GM23248 (cell line): Measurements from ENCODE around the gene DNAJC1.

Source experiments
- EZH2 ChIP-seq: fragments of 200-600 bp; sonication (generic); IDR thresholded peaks from 2 replicates; pipeline ENCODE4 v1.6.1; 2018; ENCODE audit warnings: antibody characterized with exemption, mild to moderate bottlenecking; ENCODE audit not compliant: insufficient read depth, poor library complexity, severe bottlenecking
- EZH2phosphoT487 ChIP-seq: fragments of 200-600 bp; sonication (generic); IDR thresholded peaks from 2 replicates; pipeline ENCODE4 v1.6.1; 2018; ENCODE audit warnings: antibody characterized with exemption, moderate library complexity, mild to moderate bottlenecking, low read depth; ENCODE audit not compliant: insufficient read depth

DNA sequence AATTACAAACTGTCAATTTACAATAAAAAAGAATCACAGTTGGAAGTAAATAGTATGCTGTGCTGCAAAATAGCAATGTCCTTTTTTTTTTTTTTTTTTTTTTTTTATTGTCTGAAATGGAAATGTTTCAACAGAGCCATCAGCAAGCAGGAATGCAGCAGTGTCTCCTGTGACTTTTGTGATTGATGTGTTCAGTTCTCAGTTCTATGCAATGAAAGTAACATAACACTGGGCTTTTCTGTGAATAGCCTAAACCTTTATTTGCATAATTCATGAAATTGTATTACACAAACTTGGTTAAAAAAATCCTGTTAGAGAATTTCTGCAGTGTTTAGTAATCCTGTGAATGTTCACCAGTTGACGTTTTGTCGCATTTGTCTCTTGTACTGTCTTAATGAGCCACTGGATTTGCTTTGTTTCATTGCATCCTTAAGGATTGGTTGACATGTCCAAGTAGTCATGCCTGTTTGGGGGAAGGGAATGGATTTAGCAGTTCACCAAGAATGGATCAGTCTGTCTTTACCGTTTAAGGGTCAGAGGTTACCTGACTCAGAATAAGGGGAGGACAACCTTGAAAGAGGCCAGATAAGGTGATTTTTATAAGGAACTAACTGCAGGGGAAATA is 276.8 kb downstream of the DNAJC1 start:
- TF ChIP-seq EZH2phosphoT487 (no peak), EZH2 (no peak)
